GM19463 (cell line): ENCODE data around the gene RASSF3.
"Not testable (repeated sequence)": the region's sequence is repeated elsewhere in the genome, so short reads cannot be mapped to it uniquely, and the experiment has no call there.

ENCODE experiments used
- ATAC-seq: cut with Tn5 transposase; IDR thresholded peaks from one replicate; pipeline ENCODE4 v1.9.1; 2021; ENCODE audit warnings: mild to moderate bottlenecking, moderate library complexity; ENCODE audit not compliant: unreplicated experiment

RASSF3 gene, protein sequence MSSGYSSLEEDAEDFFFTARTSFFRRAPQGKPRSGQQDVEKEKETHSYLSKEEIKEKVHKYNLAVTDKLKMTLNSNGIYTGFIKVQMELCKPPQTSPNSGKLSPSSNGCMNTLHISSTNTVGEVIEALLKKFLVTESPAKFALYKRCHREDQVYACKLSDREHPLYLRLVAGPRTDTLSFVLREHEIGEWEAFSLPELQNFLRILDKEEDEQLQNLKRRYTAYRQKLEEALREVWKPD

DNA sequence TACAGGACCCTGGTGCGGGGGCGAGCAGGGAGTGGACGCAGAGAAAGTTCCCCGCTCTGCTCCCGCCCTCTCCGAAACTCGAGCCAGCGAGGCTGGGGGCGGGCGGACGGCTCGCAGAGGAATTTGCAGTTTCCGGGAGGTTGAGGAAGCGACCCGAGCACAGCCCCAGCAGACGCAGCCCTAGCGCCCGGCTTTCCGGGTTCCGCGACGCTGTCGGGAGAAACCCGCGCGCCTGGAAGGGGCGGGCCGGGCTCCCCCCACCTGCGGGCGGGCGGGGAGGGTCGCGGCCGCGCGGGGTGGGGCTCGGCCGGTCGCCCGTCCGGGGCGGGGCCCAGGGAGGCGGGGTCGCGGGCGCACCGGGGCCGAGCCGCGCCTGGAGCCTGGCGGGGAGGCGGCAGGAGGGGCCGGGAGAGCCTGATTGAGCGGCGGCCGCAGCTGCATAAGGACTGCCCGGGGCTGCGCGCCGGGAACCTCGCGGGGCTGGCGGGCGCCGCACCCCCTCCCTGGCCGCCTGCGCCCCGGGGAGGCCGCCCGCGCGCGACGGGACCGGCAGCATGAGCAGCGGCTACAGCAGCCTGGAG, at the start of gene RASSF3:
RASSF3 (plus strand) TSS at position 417 of the 581 bp plus-strand sequence; CDS start at position 555, 138 bp downstream.
- ATAC-seq, result peak; percentile 58

GRCh38 chr12:64561302-64562136, 48.8 kb upstream of the RASSF3 start:
- ATAC-seq, result no peak

- no peak for ATAC-seq
These were observed 44.2 kb upstream of the RASSF3 start for GRCh38 chr12:64566122-64566521.

DNA sequence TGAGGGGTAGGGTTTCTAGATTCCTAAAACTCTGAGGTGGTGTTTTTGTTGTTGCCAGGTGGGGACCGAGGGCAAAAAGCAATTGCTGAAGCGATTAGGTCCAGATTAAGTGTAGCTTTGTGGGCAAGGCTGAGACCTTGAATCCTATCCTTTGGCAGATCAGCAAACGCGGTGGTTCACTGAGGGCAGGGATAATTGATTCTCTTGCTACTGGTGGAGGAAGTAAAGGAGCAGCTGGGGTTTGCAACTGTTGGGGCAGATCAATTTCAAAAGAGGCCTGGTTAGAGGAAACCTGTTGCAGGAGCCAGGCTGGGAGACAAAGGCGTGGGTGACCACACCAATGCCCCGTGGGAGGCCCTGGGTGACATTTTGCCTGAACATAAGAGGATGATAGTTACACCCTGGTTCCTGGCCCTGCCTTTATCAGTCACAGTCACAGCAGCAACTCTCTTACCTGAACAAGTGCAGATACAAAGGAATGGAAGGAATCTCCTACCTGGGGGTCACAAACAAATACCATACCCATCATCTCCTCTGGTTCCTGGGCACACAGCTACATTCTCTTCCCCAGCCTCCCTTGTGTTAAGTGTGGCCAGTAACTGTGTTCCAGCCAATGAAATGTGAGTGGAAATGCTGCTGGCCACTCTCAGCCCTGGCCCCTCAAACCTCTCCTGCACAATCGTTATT, 43.3 kb upstream of the RASSF3 start:
- no peak for ATAC-seq

DNA sequence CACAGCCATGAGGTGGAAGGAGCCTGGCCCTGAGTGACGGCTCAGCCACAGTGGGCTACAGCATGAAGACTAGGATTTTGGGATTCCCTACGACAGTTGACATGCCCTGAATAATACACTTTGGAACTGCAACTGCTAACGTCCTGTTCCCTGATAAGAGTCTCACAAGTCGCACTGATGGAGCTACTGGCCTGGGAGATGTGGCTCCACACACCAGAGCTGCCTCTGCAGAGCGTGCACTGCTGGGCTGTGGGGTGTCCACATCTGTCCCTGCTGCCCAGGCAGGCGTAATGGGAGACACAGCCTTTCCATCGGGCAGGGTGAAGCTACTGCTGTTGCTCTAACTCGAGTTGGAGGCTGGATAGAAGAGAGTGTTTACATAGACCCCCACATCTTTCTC, 42.7 kb upstream of the RASSF3 start:
- no peak for ATAC-seq

DNA sequence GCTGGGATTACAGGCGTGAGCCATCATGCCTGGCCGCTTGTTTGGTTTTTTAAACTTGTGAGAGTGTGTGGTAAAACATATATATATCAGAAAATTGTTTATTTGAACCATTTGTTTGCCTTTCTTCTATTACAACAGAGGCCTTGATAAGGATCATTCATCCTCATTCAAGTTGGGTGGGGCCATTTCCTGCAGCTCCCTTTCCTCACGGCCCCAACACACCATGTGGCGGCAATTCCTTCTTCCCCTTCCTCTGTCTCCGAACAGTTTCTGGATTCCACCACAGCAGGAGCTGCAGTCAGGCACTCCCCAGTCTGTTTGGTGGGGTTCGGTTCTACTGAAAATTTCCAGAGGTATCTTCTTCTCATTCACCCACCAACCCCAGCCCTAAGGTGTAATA, 42.0 kb upstream of the RASSF3 start:
- ATAC-seq, result no peak

- ATAC-seq, result no peak
These were observed 40.2 kb upstream of the RASSF3 start for GRCh38 chr12:64569923-64570691.

DNA sequence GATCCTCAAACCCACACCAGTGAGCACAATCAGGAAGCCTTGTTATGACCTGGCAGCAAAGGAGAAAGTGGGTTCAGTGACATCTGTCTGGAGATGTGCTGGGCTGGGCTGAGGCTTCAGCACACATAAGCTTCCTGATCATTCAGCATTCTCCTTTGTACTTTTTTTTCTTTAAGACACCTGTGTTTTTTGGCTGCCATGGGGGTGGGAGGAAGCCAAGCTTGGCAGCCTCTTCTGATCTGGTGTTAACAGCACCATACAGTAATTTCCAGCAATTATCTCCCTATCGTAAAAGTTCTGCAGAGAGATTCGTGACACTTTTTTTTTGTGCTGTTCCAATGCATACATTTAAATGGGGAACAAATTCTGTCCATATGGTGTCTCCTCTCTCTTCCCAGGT, 38.9 kb upstream of the RASSF3 start:
- ATAC-seq, result no peak

- no peak for ATAC-seq
These were observed 38.1 kb upstream of the RASSF3 start for GRCh38 chr12:64572241-64572640.

DNA sequence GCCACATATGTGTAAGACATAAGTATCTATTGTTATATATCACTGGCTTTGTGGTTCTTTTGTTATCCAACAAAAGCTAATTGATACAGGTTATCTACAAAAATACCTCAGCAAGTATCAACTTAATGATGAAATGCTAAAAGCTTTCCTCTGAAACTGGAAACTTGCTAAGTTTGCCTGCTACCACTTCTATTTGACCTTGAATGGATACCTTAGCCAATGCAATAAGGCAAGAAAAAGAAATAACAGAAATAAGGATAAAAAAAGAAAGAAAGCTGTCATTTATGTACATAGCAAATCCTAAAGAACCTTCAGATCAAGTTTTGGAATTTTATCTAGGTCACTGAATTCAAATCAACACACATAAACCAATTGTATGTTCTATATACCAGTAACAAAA, 35.5 kb upstream of the RASSF3 start:
- no peak for ATAC-seq

DNA sequence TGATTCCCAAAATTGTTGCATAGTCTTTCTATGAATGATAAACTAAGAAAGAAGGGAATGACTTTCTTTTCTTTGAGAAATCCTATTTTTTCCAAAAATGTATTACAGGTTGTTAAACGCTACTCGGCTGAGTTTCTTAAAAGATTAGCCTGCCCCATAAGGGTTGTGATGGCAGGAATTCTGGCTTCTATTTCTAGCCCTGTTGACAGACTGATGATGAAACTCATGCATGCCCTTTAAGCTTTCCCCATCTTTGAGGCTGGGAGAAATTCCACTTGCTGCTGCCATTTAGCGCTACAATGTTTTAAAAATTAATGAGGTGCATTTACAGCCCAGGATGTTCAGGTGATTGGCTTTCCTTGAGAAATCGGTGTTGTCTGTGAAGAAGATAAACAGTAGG, 33.2 kb upstream of the RASSF3 start:
- no peak for ATAC-seq

DNA sequence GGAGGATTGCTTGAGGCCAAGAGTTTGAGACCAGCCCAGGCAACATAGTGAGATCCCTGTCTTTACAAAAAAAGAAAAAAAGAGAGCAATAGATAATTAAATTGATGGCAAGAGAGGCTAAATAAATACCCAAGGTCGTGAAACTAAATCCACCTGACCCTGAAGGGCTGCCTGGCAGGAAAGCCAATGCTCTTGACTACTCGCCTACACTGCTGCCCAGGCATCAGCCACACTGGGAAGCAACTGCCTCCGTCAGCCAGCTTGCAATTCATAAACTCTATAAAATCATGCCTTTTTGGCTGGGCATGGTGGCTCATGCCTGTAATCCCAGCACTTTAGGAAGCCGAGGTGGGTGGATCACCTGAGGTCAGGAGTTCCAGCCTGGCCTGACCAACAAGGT, 31.7 kb upstream of the RASSF3 start:
- no peak for ATAC-seq

- no peak for ATAC-seq
These were observed 29.6 kb upstream of the RASSF3 start for GRCh38 chr12:64580681-64581080.

DNA sequence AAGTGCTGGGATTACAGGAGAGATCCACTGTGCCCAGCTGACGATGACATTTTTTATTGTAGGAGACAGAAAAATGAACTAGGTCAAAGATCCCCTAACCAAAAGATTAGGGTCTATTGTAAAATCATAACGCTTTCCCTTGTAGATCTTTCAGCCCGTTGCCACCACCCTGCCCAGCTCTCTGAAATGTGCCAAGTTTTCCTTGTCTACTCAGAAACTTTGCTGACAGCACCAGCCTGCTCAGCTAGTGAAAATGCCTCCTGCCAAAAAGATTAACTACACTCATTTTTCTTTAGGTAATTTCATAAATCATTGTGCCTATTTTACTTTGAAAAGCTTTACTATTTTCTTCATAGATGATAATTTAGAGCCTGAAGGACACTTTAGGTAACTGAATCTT, 28.2 kb upstream of the RASSF3 start:
- no peak for ATAC-seq

GRCh38 chr12:64582862-64583261, 27.4 kb upstream of the RASSF3 start:
- ATAC-seq, result no peak

DNA sequence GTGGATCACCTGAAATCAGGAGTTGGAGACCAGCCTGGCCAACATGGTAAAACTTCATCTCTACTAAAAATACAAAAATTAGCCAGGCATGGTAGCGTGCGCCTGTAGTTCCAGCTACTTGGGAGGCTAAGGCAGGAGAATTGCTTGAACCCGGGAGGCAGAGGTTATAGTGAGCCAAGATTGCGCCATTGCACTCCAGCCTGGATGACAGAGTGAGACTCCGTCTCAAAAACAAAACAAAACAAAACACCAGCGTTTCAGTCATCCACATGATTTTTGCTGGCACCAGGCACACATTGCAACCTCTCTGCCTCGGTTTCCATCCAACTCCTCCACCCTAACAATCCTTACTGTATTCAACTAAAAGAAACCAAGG, 26.9 kb upstream of the RASSF3 start:
- not testable (repeated sequence) for ATAC-seq

DNA sequence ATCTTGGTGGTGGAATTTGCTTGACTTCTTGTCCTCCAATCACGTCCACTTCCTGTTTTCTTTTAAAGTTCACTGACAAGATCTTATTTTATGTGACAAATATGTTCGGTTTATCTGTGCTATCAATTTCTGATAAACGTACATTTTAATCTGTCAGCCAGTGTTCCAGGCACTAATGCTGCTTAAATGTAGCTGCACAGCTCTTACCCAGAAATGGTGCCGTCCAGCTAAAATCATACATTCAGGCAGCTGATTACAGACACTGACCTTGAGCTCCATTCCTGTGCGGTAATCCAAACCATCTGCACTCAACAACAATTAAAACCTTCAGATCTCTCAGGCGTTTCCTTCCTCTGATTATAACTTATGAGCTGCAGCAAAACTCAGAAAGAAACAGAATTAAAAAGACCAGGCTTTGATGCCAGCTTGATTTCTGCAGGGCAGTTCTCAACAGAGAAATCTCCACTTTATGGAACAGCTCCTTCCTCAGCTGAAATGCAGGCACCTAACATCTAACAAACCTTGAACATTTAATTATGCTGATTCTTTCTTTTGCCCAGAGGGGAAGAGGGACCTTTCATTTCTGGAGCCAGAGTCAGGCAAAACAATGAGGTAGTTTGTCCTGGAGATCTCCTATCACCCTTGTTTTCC, 26.4 kb upstream of the RASSF3 start:
- no peak for ATAC-seq

- ATAC-seq, result no peak
These were observed 25.2 kb upstream of the RASSF3 start for GRCh38 chr12:64585104-64585503.

- ATAC-seq, result no peak
These were observed 22.8 kb upstream of the RASSF3 start for GRCh38 chr12:64587447-64587846.

- no peak for ATAC-seq
These were observed 20.1 kb upstream of the RASSF3 start for GRCh38 chr12:64590183-64590582.
